SK-N-SH (cell line): Measurements from ENCODE around the gene EP400. TPM values are rescaled to one million over a fixed set of nuclear protein-coding genes. Genes with fewer than 3 reads are reported as not detected.

Source experiments
- CTCF ChIA-PET: fragments of 300-600, 350-600 bp; formaldehyde crosslinking; extraction: SDS; loops from one replicate; lab custom pipeline; 2021; lab: Yijun Ruan, JAX
- POLR2A ChIA-PET: fragments of 350-600 bp; sonication (Branson Sonifier 250); formaldehyde crosslinking; extraction: SDS; loops from one replicate; lab custom pipeline; 2020; ENCODE audit warnings: antibody characterized with exemption, inconsistent platforms; lab: Yijun Ruan, JAX
- DNase-seq: peaks from one replicate; pipeline ENCODE4 v3.0.0; 2012
- H2AFZ ChIP-seq: fragments of 200-600 bp; sonication (generic); 2 replicates; pipeline ENCODE4 v1.8.1; 2016; ENCODE audit warnings: antibody characterized with exemption, mild to moderate bottlenecking, low read depth
- H3F3A ChIP-seq: fragments of 200-600 bp; sonication (generic); replicated peaks from 2 replicates; pipeline ENCODE3; 2016; ENCODE audit warnings: antibody characterized with exemption, mild to moderate bottlenecking; ENCODE audit not compliant: insufficient read depth
- H3K27ac ChIP-seq, 2 experiments: fragments of 200-500 bp in 1 of 2; fragments of 200-600 bp in 1 of 2; sonication (Bioruptor generic) in 1 of 2; sonication (generic), shearing (Covaris generic) in 1 of 2; 2 replicates each; pipeline versions ENCODE4 v1.5.1 to v1.6.1; 2014 to 2016; ENCODE audit warnings: low read depth in 2 of 2, inconsistent platforms in 1 of 2, low read length in 1 of 2, mild to moderate bottlenecking in 1 of 2, mixed read lengths in 1 of 2
- H3K27me3 ChIP-seq: fragments of 200-600 bp; sonication (generic), shearing (Covaris generic); 2 replicates; pipeline ENCODE4 v1.6.1; 2016; ENCODE audit warnings: mixed run types; ENCODE audit not compliant: insufficient read depth
- H3K36me3 ChIP-seq, 2 experiments: fragments of 200-500 bp in 1 of 2; fragments of 200-600 bp in 1 of 2; sonication (Bioruptor generic) in 1 of 2; sonication (generic) in 1 of 2; replicated peaks in 1 of 2; 2 replicates each; pipeline versions ENCODE3 to v1.5.1; 2014 to 2016; ENCODE audit warnings: low read length in 1 of 2, mild to moderate bottlenecking in 1 of 2; ENCODE audit not compliant: insufficient read depth in 2 of 2, control insufficient read depth in 1 of 2
- H3K4me1 ChIP-seq, 2 experiments: fragments of 200-500 bp in 1 of 2; fragments of 200-600 bp in 1 of 2; sonication (Bioruptor generic) in 1 of 2; sonication (generic), shearing (Covaris generic) in 1 of 2; 2 replicates each; pipeline versions ENCODE4 v1.5.1 to v1.6.1; 2014 to 2016; ENCODE audit warnings: low read depth in 1 of 2, low read length in 1 of 2, mixed run types in 1 of 2; ENCODE audit not compliant: insufficient read depth in 2 of 2, control insufficient read depth in 1 of 2
- H3K4me2 ChIP-seq: fragments of 200-600 bp; sonication (generic), shearing (Covaris generic); 2 replicates; pipeline ENCODE4 v1.6.1; 2017; ENCODE audit warnings: mixed run types
- H3K4me3 ChIP-seq, 2 experiments: fragments of 200-500 bp in 1 of 2; fragments of 200-600 bp in 1 of 2; sonication (Bioruptor generic) in 1 of 2; sonication (generic), shearing (Covaris generic) in 1 of 2; 2 replicates each; pipeline versions ENCODE4 v1.5.1 to v1.8.1; 2014 to 2016; ENCODE audit warnings: low read depth in 2 of 2, inconsistent platforms in 1 of 2, low read length in 1 of 2, mild to moderate bottlenecking in 1 of 2, mixed read lengths in 1 of 2, moderate library complexity in 1 of 2
- H3K79me2 ChIP-seq: fragments of 200-600 bp; sonication (generic); 2 replicates; pipeline ENCODE4 v1.8.1; 2017; ENCODE audit warnings: mild to moderate bottlenecking; ENCODE audit not compliant: insufficient read depth
- H3K9ac ChIP-seq: fragments of 200-600 bp; sonication (generic); 2 replicates; pipeline ENCODE4 v1.6.1; 2017; ENCODE audit warnings: mixed run types
- H3K9me2 ChIP-seq: fragments of 200-600 bp; sonication (generic); 2 replicates; pipeline ENCODE4 v1.6.1; 2017; ENCODE audit warnings: mixed run types
- H3K9me3 ChIP-seq: fragments of 200-600 bp; sonication (generic); 2 replicates; pipeline ENCODE4 v1.6.1; 2017; ENCODE audit warnings: mixed run types, mild to moderate bottlenecking, moderate library complexity
- H4K20me1 ChIP-seq: fragments of 200-600 bp; sonication (generic); 2 replicates; pipeline ENCODE4 v1.6.1; 2017; ENCODE audit warnings: mild to moderate bottlenecking, mixed run types; ENCODE audit not compliant: insufficient read depth
- CHD2 ChIP-seq: fragments of 150-350 bp; IDR thresholded peaks from 2 replicates; pipeline ENCODE4 v1.6.1; 2018; ENCODE audit warnings: low read length; ENCODE audit not compliant: partially characterized antibody
- EZH2phosphoT487 ChIP-seq: fragments of 200-600 bp; sonication (generic); IDR thresholded peaks from 2 replicates; pipeline ENCODE4 v1.6.1; 2017; ENCODE audit warnings: low read depth, mixed run types, mild to moderate bottlenecking, antibody characterized with exemption, moderate library complexity, borderline replicate concordance
- FOXJ3 ChIP-seq: sonication (generic); formaldehyde crosslinking; IDR thresholded peaks from 2 replicates; pipeline ENCODE4 v1.5.1; 2020; ENCODE audit warnings: mild to moderate bottlenecking, missing genetic modification reagents
- FOXM1 ChIP-seq: IDR thresholded peaks from 2 replicates; pipeline ENCODE4 v1.4.0; 2012; ENCODE audit warnings: low read depth, mild to moderate bottlenecking
- GABPA ChIP-seq: IDR thresholded peaks from 2 replicates; pipeline ENCODE4 v1.4.0; 2012; ENCODE audit warnings: low read depth, mild to moderate bottlenecking
- GATA2 ChIP-seq: sonication (generic); formaldehyde crosslinking; IDR thresholded peaks from 2 replicates; pipeline ENCODE4 v1.5.0; 2020; ENCODE audit warnings: mild to moderate bottlenecking, missing genetic modification reagents
- IRF3 ChIP-seq: fragments of 150-350 bp; IDR thresholded peaks from 2 replicates; pipeline ENCODE4 v1.6.1; 2016; ENCODE audit warnings: mild to moderate bottlenecking, low read depth, low read length
- MAX ChIP-seq: IDR thresholded peaks from 2 replicates; pipeline ENCODE4 v1.4.0; 2012; ENCODE audit warnings: low read depth
- MEF2A ChIP-seq: IDR thresholded peaks from 2 replicates; pipeline ENCODE4 v1.4.0; 2012; ENCODE audit warnings: low read depth, borderline replicate concordance
- MXI1 ChIP-seq: IDR thresholded peaks from 2 replicates; pipeline ENCODE4 v1.6.1; 2012; ENCODE audit warnings: mild to moderate bottlenecking, low read depth, low read length, improper control_type of control experiment
- NFIC ChIP-seq: IDR thresholded peaks from 2 replicates; pipeline ENCODE4 v1.4.0; 2012; ENCODE audit warnings: borderline replicate concordance
- NRF1 ChIP-seq: IDR thresholded peaks from 2 replicates; pipeline ENCODE4 v1.6.1; 2012; ENCODE audit warnings: low read depth, mild to moderate bottlenecking, low read length
- RAD21 ChIP-seq: IDR thresholded peaks from 2 replicates; pipeline ENCODE4 v1.6.1; 2012; ENCODE audit warnings: mild to moderate bottlenecking, low read length
- RXRA ChIP-seq: IDR thresholded peaks from 2 replicates; pipeline ENCODE4 v1.4.0; 2012; ENCODE audit warnings: low read depth, mild to moderate bottlenecking, borderline replicate concordance
- SMC3 ChIP-seq: IDR thresholded peaks from 2 replicates; pipeline ENCODE4 v1.6.1; 2012; ENCODE audit warnings: low read depth, low read length, improper control_type of control experiment
- WGBS: methylation state at CpG from one replicate; pipeline ENCODE4 v1.1.6; 2017; ENCODE audit warnings: low lambda C conversion rate; 5-methylcytosine and 5-hydroxymethylcytosine counted together
- polyA plus RNA-seq, 3 experiments: library from polyadenylated mRNA; depleted of rRNA; stranded (reverse); fragments of >200 nt; gene quantifications; 2 replicates each; pipeline ENCODE4 v1.2.3, GENCODE V29; 2012
- TF ChIP-seq, protein P1 (sequence below): fragments of 150-350 bp; IDR thresholded peaks from 2 replicates; pipeline ENCODE4 v1.6.1; 2017; ENCODE audit warnings: antibody characterized with exemption, low read length, low read depth, borderline replicate concordance

EP400 gene
- polyA plus RNA-seq, 1 of the 3 experiments (the other 2 are of a cell fraction) = 7.0 TPM

GRCh38 chr12:132106921-132107320, 157.2 kb downstream of the EP400 start:
- H3K4me2 ChIP-seq = no peak overlapping the region
- 93% methylated on average over 7 of the region's 7 CpGs for WGBS
- POLR2A ChIA-PET = no interaction called here
- H3K9me3 ChIP-seq = no peaks in the 10 kb centered on the region
- H3K27me3 ChIP-seq = no peaks in the 10 kb centered on the region
- no peak overlapping the region for H2AFZ ChIP-seq
- no peaks in the 10 kb centered on the region for H3F3A ChIP-seq
- DNase-seq = no peak
- H3K79me2 ChIP-seq = peaks cover 12% of the 10 kb centered on the region; the same call in 1 of the 2 replicates
- H3K9me2 ChIP-seq = no peaks in the 10 kb centered on the region
- no peak overlapping the region for H3K27ac ChIP-seq
- no peak overlapping the region for H3K9ac ChIP-seq
- H3K36me3 ChIP-seq = peaks cover 31 to 40% of the 10 kb centered on the region in 2 experiments
- no peaks in the 10 kb centered on the region; a peak in 1 of 4 replicates for H3K4me1 ChIP-seq
- 0 out of 2 replicates have a peak, but pooled peaks cover 4% of the 10 kb centered on the region for H4K20me1 ChIP-seq
- CTCF ChIA-PET = interaction anchor here (0.7 kb wide), 1 partner anchor 654 kb away, joined by 3 read pairs; no protein-coding TSS in a partner anchor
- no peak overlapping the region for H3K4me3 ChIP-seq
- TF ChIP-seq RXRA = no peak
- no peak for TF ChIP-seq GATA2 (CRISPR knock-in tag)
- TF ChIP-seq NFIC = no peak
- TF ChIP-seq IRF3 = no peak
- no peak for TF ChIP-seq FOXJ3 (CRISPR knock-in tag)
- no peak for TF ChIP-seq SMC3
- TF ChIP-seq, protein P1, sequence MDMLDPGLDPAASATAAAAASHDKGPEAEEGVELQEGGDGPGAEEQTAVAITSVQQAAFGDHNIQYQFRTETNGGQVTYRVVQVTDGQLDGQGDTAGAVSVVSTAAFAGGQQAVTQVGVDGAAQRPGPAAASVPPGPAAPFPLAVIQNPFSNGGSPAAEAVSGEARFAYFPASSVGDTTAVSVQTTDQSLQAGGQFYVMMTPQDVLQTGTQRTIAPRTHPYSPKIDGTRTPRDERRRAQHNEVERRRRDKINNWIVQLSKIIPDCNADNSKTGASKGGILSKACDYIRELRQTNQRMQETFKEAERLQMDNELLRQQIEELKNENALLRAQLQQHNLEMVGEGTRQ = no peak
- no peak for TF ChIP-seq GABPA
- no peak for TF ChIP-seq FOXM1
- TF ChIP-seq MAX = no peak
- TF ChIP-seq MXI1 = no peak

DNA sequence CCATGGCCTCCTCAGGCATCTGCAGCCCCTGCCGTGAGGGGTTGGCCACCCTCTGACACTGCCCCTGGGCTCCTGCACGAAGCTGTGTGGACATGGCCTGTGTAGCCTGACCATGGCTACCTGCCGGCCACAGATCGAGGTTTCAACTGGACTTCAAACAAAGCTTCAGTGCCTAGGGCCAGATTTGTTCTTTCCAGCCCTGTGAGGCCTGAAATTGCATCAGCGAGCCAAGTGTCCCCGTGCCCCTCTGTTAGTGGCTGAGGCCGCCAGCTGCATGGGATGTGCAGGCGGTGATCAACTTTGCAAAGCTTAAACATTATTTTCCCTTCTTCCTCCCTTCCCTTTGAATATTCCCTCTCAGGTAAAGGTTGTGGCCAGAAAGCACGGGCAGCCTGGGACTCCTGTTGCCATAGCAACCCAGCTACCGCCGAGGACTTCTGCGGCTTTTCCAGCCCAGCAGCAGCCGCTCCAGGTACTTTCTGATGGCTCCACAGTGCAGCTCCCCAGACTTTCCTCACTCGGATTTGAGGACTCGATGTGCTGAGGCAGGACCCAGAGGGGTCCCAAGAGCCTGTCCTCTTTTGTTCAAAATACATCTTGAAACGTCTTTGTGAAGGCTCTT, 158.6 kb downstream of the EP400 start:
- DNase-seq = no peak
- POLR2A ChIA-PET = no interaction called here
- Histone ChIP-seq H3K4me2 (no peak overlapping the region), H3K4me3 (no peak overlapping the region), H4K20me1 (no peaks in the 10 kb centered on the region), H3K36me3 (peaks cover 34 to 37% of the 10 kb centered on the region in 2 experiments), H3K79me2 (peaks cover 12% of the 10 kb centered on the region; the same call in 1 of the 2 replicates)
- 84% methylated on average over 16 of the region's 16 CpGs for WGBS
- TF ChIP-seq EZH2phosphoT487 = no peak
- TF ChIP-seq RAD21 = no peak
- TF ChIP-seq CHD2 = no peak
- no peak for TF ChIP-seq MEF2A
- no peak for TF ChIP-seq NRF1
- TF ChIP-seq, all 33 proteins: peak for 0
- Histone ChIP-seq H3F3A (no peaks in the 10 kb centered on the region), H3K4me1 (no peaks in the 10 kb centered on the region; a peak in 1 of 4 replicates), H3K9me2 (no peaks in the 10 kb centered on the region), H3K27me3 (no peaks in the 10 kb centered on the region), H3K27ac (no peak overlapping the region), H2AFZ (no peak overlapping the region), H3K9ac (no peak overlapping the region), H3K9me3 (no peaks in the 10 kb centered on the region)
- CTCF ChIA-PET = interaction anchor here (0.7 kb wide), 1 partner anchor 32 kb away, joined by 3 read pairs; no protein-coding TSS in a partner anchor
